HG02981 (cell line): ENCODE data around the gene FOXI2.

Experiments
- ATAC-seq: cut with Tn5 transposase; IDR thresholded peaks from one replicate; pipeline ENCODE4 v1.9.1; 2021; ENCODE audit warnings: mild to moderate bottlenecking, moderate library complexity; ENCODE audit not compliant: unreplicated experiment

FOXI2 gene

DNA sequence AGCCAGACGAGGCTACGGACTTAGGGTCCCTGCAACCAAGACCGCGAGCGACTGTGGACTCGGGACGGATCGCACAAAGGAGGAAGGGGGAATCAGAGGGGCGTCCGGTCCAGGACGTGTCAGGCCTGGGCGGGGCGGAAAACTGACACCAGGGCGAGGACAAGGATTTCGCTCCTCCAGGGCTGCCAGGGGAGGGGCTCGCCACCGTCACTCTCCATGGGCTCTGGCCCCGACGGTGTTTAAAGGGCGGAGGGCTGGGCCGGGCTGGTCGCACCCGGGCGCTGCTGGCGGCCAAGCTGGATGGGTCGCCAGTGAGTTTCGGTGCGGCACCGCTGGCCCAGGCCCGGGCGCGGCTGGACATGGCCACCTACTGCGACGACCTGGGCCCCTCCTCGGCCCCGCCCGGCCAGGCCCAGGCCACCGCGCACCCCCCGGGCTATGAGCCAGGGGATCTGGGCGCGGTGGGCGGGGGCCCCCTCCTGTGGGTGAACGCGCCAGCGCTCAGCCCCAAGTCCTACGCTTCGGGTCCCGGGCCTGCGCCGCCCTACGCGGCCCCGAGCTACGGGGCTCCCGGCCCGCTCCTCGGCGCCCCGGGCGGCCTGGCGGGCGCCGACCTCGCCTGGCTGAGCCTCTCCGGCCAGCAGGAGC is at the start of gene FOXI2:
Gene FOXI2 (plus strand): TSS at position 271 of the 648 bp plus-strand sequence. CDS start 89 bp downstream, at position 360.
- ATAC-seq, result no peak

DNA sequence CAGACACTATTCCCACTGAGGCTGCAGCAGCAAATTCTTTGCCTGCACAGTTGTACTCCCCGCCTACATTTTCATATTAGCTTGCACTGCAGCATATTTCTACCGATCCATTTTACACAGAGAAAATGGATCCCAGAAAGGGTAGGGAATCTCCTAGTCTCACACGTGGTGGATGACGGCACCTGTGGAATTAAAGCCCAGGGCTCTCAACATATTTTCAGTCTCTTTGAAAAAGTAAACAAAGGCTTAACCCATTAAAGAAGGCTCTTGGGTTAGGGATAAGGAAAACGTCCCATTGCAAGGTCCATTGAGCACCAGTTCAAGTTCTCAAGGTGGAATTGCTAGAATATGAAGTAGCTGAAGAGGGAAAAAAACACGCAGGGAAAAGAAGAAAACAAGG is 49.4 kb upstream of the FOXI2 start:
- no peak for ATAC-seq

DNA sequence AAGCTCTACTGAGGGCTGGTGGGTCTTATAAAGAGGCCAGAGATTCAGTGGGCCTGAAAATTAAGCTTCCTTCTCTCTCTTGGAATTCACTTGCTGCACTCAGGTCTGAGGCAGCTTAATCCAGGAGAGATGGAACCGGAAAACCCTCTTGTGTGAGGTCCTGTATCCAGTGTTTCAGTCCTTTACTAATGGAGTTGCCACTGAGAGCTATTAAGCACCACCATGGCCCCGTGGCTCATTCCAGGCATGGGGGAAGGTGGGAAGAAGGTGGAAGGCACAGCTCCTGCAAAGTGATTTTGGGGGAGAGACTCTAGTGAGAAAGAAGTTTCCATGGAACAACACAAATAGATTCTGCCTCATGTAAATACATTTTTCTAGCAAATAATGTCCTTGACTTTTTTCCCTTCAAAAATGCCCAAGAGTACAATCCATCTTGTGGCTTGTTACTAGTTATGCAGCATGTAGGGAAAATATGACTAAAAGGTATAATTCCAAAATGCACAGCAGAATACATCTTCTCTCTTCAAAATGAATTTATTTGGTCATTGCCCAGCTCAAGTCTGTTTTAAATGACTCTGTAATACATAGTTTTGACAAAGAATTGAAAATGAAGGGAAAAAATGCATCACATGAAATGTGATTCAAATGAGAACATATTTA is 46.7 kb upstream of the FOXI2 start:
- no peak for ATAC-seq

DNA sequence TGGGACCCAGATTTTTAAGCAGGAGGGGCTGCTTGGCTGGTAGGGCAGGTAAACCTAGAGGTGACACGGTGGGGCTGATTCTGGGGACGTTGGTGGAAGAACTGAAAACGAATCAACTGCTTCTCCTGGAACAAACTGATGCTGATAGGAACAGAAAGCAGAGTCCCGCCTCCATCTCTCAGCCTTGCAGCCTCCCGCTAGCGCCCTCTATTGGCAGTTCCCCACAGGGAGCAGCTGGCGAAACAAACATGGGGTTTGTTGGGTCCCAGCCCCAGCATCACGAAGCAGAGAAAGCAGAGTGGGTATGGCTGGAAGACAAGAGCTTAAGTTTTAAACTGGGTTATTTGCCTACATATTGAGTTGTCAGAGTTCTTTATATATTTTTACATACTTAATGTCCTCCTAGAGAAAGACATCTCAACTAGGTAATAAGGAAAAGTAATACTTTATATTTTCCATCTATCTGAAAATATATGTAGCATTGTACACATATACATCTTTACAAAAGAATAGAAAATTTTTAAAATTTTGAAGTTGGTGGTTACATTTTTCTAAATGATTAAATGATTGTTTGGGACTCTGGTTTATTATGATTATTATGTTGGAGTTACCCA is 42.3 kb upstream of the FOXI2 start:
- no peak for ATAC-seq

DNA sequence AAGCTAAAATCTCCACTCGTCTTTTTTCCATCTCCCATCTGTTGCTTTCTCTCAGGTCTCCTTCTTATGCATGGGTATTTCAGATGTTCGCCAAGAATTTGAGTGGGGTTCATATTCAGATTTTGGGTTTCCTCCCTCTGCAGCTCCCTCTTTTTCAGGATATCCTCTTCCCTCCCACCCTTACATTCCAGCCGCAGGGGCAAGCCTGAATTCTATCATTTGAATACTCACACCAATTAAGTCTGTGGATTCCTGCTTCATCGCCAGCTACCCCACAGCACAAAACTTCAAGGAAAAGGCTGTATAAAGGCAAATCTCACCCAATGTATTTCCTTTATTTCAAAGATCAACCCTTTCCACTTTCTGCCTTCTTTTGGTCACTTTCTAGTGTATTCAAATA is 41.6 kb upstream of the FOXI2 start:
- ATAC-seq, result no peak

DNA sequence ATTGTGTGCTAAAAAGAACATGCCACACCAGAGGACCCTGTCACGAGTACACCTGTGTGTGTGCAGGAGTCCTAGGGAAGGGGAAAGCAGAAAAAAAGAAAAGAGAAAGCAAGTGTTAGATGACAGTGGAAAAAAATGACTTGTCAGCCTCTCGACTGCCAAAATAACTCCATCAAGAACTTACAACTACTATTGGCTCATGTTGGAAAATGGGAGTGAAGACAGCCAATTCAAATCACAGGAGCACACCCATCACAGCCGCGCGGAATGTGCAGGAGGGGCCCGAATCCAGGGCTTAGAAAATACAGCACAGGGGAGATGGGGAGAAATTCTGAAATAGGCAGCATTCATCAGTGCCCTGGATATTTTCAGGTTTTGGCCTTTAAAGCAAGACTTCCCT is 38.1 kb upstream of the FOXI2 start:
- no peak for ATAC-seq

DNA sequence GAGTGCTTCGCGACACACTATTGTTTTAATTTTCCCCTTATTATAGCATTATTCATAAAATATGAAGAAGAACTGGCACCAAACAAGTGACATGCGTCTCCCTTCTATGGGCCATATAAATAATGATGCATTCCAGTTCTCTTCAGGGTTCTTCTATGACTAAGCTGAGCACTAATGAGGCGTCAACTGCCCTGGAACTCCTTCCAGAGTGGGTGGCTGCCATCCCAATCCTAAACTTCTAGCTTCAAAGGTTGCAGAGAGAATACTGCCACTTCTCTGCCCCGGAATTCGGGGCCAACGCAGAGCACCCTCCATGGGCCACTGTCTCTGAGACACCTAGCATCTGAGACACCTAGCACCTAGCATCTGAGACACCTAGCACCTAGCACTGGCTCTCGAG is 37.7 kb upstream of the FOXI2 start:
- ATAC-seq, result no peak

DNA sequence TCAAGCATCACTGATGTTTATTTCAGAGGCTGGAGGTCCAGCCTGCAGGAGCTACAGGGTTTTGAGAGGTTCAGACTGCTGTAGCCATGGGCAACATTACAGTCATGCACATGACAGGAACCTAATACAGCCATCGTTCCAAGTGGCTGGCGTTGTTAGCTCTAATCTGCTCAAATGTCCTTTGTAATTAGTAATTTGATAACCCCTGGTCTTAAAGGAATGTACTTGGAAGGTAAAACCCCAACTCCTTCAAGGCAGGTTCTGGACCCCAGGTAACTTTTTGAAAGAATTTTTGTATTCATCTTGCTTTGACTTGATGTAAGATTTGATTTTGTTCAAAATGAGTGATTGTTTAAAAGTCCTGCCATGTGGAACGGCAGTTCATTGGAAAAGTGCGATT is 34.7 kb upstream of the FOXI2 start:
- ATAC-seq, result no peak

DNA sequence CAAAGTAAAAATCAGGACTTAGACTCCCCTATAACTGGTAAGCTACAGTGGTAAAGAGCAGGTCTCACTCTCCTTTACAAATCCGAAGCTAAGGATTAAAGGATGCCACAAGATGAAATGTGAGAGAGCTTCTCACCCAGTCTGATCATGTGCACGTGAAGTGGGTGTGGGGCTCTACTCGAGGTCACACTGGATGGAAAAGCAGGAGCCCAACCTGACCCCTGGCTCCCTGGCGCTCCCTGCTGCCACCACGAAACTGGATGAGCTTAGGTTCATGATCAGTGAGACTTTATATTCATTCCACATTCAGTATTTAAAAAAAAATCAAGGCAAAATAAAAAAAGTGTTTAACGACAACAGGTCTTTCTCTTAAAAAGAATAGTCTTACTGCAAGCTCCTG is 21.7 kb upstream of the FOXI2 start:
- ATAC-seq, result no peak

DNA sequence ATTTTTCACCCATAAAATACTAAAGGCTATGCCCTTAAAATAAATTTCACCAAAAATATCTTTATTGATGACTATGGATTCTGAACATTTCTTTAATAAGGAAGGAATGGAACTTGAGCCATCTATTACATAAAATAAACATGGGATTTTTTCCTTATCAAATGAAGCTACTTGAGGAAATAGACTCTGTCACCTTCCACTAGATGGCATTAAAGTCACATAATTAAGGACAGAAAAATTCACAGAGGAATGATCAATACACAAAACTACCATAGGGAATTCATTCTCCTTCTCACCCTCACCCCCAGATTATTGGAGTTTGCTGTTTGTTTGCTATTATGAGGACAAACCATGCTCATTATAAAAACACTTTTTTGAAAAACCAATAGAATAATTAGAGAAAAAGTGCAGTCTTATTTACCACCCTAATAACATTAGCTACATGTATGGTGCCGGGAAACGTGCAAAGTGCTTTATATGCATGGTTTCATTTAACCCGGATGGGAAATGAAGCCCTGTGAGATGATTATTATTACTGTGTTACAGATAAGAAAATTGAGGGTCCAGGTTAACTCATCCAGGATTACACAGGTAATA is 21.1 kb upstream of the FOXI2 start:
- ATAC-seq, result no peak

DNA sequence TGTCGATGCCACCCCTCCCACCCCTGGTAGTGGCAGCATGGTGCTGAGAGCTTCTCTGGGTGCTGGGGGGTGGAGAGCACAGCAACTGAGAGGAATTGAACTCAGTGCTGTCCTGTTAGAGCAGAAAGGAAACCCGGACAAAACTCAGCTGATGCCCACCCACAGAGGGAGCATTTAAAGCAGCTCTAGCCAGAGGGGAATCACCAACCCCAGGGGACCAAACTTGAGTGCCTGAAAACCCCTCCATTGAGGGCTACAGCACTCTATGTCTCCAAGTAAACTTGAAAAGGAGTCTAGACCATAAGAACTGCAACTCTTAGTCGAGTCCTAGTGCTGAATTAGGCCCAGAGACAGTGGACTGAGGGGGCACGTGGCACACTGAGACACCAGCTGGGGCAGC is 16.8 kb upstream of the FOXI2 start:
- ATAC-seq, result no peak

DNA sequence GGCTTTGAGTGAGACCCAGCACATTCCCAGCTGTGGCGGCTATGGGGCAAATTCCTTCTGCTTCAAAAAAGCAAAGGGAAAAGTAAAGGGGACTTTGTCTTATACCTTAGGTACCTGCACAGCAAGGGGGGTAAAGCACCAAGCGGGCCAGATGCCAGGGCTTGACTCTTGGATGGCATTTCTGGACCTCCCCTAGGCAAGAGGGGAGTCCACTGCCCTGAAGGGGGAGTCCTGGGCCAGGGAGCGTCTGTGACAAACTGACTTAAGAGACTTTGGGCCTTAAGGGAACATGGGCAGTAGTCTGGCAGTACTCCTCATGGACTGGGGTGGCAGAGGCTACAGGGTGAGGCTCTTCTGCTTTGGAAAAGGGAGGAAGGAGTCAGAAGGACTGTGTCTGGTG is 16.1 kb upstream of the FOXI2 start:
- no peak for ATAC-seq

DNA sequence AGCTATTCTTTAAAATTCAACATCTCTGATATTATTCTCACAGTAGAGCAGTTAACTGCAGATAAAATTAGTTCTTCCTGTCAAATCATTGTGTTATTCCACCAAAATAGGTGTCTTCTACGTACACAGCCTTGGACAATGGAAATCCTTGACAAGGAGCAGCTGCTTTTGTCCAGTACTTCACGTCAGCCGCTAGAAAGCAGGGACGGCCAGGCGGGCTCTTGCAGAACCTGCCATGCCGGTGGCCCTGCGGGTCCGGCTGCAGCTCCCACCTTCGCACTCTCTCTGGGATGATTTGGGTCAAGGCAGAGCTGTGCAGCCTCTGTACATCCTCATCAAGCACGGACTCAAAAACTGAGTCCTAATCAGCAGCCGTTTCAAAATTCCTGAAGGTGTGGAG is 2.2 kb upstream of the FOXI2 start:
- no peak for ATAC-seq

DNA sequence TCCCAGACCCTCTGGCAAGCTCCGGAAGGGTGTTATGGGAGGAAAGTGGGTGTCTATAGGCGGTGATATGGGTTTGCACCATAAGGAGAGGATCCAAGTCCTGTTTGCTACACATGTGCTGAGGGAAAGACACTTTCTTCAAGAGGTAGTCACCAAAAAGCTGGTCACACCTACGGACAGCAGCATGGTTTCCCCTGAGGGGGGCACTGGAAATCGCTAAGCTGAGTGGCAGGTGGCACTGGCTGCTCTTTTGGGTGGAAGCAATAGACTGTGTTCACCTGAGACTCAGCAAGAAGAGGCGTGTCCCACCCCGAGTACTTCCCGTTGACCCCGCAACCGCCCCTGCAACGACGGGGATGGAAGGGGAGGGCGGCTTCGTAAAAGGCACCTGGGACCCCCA is 1.8 kb upstream of the FOXI2 start:
- ATAC-seq, result no peak

DNA sequence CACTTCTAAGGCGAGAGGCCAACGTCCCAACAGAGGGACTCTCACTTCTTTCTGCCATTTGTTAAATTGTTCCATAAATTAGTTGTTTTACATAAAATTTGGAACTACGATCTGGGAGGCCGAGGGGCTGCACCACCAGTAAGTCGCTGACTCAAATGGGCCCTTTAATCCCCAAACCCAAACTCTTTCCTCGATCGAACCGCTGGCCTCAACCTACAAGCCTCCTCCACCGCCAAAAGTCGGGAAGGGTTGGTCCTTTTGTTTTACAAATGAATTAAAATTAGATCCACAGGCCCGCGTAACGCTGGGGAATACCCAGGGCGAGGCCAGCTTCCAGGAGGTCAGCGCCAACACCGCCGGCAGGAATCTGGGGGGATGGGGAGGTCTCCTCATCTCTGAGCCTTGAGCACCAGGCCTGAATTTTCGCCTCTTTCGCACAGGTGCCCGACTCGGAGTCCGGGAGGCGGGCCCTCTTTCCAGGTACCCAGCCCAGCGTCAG is 1.2 kb upstream of the FOXI2 start:
- ATAC-seq, result no peak

DNA sequence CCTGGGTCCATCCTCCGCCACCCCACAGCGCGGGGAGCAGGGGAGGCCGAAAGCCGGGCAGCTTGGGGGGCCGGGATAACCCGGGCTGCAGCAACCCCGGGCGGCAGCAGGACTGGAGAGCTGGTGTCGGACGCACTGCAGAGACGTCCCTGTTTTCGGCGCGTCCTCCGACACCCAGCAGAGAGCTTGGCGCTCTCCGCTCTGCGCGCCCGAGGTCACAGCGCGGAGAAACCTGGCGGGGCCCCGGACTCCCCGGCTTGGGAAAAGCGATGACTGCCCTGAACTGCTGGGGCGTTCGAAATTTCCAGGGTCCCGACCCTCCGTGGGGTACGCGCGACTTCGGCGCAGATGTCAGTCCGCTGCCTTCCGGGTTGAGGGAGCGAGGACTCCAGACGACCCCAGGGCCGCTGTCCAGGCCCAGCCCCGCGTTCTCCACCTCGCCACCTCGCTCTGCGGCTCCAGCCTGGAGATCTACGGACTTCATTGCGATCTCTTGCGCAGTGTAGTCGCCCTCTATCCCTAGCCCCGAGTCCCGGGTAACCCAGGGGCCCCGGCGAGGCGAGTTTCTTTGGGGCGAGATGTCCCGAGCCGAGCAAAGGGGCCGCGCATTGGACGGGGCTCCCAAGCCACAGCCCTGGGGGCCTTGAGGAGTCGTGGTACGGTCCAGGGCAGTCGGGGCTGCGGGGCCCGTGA is 617 bp upstream of the FOXI2 start:
- ATAC-seq, result no peak

DNA sequence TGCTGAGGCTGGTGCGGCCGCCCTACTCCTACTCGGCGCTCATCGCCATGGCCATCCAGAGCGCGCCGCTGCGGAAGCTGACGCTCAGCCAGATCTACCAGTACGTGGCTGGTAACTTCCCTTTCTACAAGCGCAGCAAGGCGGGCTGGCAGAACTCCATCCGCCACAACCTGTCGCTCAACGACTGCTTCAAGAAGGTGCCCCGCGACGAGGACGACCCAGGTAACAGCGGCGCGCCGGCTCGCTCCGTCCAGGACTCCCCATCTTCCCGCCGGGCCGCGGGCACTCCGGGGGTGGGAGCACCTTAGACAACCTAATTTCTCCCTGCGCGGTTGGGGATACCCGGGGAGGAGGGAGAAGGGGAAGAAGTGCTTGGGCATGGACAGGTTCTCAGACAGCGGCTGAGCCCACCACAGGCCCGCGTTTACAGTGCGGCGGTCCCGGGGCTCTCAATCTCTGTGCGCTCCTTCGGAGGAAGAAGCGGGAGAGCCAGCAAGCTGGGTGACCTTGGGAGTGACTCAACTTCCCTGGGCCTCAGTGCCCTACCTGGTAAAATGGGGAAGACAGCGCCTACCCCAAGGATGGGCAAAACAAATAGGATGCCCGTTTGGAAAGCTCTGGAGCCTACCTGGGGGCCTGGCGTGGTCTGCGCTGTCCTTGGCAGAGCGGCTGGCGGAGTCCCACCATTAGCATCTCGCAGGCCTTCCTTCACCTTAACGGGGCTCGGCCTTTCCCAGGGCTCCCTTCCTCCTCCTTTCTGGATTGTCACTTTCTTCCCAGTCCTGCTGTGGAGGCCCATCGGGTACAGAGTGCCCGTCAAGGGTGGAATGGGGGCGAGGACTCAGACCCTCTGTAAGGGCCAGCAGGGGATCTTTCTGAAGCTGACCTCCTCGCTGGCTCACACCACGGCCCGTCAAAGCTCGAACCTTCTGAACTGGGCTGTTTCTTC is 852 bp downstream of the FOXI2 start:
- no peak for ATAC-seq

DNA sequence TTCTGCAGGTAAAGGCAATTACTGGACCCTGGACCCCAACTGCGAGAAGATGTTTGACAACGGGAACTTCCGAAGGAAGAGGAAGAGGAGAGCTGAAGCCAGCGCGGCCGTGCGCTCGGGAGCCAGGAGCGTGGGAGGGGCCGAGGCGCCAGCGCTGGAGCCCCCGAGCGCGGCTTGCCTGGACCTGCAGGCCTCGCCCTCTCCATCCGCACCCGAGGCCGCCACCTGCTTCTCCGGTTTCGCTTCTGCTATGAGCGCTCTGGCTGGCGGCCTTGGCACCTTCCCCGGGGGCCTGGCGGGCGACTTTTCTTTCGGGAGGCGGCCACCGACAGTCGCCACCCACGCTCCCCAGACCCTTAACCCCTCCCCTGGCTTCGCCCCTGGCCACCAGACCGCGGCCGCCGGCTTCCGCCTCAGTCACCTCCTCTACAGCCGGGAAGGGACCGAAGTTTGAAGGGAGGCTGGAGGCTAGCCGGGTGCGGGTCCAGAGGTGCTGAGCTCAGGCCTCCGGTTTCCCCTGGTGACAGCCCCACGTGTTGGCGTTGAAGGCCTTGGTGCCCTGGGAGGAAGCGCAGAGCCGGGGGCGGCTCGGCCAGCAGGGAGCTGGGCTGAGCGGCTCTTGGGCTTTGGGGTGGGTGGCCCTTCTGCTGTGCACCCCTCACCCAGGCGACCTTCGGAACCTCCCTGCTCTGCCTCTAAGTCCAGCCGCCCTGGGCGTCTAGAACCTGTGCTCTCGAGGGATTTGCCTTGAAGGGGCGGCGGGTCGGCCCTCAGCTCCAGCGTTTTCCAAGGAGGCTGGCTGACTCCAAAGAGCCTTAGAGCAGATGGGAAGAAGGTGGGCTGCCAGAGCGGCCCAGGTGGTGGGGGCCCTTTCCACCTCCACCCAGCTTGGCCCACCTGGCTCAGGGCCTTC is 1.8 kb downstream of the FOXI2 start:
- no peak for ATAC-seq

DNA sequence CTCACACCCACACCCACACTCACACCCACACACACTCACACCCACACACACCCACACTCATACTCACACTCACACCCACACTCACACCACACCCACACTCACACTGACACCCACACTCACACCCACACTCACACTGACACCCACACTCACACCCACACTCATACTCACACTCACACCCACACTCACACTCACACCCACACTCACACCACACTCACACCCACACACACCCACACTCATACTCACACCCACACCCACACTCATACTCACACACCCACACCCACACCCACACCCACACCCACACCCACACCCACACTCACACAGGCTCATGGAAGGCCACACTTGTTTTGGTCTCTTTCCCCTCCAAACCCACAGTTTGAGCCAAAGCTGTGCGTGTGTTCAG is 2.9 kb downstream of the FOXI2 start:
- no peak for ATAC-seq
